Subcutaneous adipose tissue (tissue), 4 donors: Measurements from ENCODE around the gene M1AP. TPM values are rescaled to one million over a fixed set of nuclear protein-coding genes. Genes with fewer than 3 reads are reported as not detected.

Source experiments
- total RNA-seq, 4 donors: library from RNA; depleted of rRNA; stranded (reverse); fragments of >200 nt; gene quantifications; one replicate each; pipeline ENCODE4 v1.1.0, GENCODE V29; 2016
- TF ChIP-seq, protein P1 (sequence below): fragments of 450-650 bp; IDR thresholded peaks from one replicate; pipeline ENCODE4 v1.5.1; 2016; ENCODE audit warnings: low read depth, mild to moderate bottlenecking, control low read depth, antibody characterized with exemption, moderate library complexity

Gene M1AP
- total RNA-seq, 4 donors from 2014 or later, result 0.33 to 3.9 (median 2.0) TPM

DNA sequence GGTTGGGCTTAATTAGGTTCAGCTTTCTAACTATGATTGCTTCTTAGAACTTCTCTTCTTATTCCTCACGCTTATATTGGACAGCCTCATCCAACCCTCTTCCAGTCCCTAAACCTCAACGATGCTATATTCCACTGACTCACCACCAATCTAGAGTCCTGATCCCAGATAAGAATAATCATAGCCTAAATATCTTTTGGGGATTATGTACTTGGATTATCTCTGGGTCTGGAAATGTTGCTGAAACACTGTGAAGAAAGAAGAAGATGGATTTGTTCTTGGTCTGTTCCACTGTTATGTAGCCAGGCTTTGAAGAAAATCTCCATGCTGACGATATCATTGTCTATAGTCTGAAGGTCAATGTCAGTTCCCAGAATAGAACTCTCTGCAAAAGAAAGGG is 66.7 kb downstream of the M1AP start:
- TF ChIP-seq, protein P1, sequence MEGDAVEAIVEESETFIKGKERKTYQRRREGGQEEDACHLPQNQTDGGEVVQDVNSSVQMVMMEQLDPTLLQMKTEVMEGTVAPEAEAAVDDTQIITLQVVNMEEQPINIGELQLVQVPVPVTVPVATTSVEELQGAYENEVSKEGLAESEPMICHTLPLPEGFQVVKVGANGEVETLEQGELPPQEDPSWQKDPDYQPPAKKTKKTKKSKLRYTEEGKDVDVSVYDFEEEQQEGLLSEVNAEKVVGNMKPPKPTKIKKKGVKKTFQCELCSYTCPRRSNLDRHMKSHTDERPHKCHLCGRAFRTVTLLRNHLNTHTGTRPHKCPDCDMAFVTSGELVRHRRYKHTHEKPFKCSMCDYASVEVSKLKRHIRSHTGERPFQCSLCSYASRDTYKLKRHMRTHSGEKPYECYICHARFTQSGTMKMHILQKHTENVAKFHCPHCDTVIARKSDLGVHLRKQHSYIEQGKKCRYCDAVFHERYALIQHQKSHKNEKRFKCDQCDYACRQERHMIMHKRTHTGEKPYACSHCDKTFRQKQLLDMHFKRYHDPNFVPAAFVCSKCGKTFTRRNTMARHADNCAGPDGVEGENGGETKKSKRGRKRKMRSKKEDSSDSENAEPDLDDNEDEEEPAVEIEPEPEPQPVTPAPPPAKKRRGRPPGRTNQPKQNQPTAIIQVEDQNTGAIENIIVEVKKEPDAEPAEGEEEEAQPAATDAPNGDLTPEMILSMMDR, result no peak

DNA sequence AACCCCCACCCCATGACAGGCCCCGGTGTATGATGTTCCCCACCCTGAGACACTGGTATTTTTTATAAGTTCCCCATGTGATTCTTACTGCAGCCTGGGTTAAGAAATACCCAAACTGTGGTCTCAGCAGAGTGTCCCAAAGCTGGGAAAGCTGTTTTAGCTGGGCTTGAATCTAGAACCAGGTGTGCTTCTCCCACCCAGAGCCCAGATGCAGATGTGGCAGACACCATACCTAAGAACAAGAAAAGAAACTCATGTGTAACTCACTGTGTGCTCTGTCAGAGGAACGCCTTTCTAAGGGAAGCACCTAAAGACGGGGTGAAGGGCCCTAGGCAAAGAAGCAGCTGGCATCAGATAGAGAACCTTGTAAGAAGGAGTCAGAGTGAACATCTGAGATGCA is 69.7 kb downstream of the M1AP start:
- TF ChIP-seq, protein P1, result no peak

DNA sequence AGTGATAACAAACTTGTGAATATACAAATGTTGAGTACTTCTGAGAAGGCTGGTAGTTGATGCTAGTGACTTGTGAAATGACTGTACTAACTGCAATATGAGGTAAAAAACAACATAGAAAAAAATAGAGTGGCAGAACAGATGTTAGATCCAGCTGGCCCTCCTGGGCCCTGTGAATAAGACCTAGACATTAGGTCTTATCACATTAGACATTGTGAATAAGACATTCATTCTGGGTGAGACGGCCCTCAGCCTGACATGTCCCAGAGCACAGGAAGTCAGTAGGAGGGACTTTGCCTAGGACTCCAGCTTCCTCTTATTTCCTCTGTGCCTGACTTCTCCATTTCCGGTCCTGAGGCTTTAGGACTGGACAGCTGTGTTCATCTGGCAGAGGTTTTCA is 70.7 kb downstream of the M1AP start:
- TF ChIP-seq, protein P1, result no peak

DNA sequence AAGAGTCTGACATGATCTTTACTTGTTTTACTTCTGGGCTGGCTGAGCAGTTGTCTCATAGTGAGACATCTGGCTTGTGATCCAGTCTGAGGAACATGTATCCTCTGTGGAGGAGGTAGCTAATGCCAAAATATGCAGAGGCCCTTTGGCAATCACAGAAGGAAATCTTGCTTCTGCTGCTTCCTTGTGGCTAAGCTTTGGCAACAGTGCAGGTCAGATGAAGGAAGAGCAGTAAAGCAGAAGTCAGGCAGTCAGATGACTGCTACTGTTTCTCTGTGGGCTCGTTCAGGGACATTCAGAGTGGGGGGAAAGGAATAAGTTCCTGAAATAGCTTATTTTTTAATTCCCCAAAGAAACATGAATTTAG is 71.3 kb downstream of the M1AP start:
- TF ChIP-seq, protein P1, result no peak

DNA sequence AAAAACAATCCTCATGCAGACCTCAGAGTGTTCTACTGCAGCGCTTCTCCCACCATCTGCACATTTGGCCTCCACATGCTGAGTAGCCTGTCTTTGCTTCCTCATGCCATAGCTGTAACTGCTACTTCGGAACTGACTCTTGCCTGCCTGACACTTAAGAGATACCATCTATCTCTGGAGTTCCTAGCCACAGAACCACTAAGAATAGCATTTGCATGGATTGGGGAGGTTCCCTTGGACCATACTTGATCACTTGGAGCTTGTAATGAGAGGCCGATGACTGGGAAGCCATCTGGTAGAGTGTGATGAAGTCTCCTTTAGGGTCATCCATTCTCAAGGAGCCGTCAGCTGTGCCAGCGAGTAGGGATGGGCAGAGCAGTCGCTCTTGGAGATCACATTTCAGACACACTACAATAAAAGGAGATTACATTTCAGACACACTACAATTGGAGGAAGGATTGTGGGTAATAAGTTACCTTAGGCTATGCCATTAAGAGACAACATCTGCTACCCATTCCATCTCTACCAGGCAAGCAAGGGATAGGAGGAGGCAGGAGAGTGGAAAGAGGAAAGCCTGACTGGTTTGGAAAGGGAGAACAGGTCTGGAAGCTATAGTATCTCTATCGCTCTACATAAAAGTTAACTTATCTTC is 71.8 kb downstream of the M1AP start:
- TF ChIP-seq, protein P1, result no peak

DNA sequence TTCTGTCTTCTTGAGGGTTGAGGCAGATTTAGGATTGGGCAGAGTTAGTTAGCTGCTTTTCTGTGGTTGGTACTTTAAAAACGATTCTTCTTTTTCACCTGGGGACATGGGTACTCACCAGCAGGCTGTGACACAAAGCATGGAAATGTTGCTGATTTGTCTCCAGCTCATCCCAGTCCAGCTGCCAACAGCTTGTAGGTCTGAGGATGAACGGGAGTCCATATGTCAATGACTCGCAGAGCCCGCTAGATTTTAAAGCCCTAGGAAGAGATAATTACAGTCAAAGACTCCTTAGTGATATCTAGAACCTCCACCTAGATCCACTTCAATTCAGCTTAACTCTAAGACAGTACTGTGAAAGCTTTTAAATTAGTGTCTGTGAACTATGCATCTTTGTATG is 72.8 kb downstream of the M1AP start:
- TF ChIP-seq, protein P1, result no peak

DNA sequence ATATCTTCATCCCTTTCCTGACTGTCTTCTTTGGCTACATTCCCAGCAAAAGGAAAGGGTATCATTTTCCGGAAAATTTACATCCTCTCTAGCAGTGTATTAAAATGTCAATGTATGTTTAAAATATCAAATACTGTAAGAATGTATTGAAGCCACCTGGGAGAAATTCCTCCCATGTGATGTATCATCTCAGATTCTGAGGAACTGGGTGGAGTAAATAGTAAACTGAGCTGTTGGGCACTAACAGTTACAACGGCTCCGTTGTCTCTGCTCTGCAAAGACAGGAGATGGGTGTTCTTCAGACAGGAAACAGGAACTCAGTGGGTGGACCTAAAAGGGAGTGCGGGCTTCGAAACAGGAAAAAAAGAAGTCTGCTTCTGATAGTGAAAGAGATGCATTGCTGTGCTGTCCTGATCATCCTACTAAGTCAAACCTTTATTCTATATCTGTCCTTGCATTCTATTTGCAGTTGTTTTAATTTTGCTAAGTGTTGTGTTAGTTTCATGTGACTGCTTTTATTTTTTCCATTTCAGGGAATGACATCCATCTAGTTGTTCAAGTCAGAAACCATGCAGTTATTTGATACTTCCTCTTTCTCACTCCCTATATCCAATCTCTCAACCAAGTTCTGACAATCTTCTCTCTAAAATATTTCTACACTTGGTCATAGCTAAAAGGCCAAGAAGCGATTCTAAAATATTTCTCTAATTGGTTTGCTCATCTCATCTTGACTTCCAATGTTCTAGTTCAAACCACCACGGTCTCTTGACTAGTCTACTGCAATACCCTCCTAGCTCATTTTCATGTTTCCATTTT is 74.2 kb downstream of the M1AP start:
- TF ChIP-seq, protein P1, result no peak
